Glutamatergic neuron (in vitro differentiated cells): ENCODE data around the gene GNAZ. TPM values are rescaled to one million over a fixed set of nuclear protein-coding genes. Genes with fewer than 3 reads are reported as not detected.

Source experiments
- DNase-seq: peaks from one replicate; pipeline ENCODE4 v3.0.0; 2022
- H3K27ac Mint-ChIP-seq: one replicate; pipeline ENCODE4 v1.8.0; 2020; ENCODE audit warnings: mild to moderate bottlenecking, mixed read lengths, inconsistent platforms; ENCODE audit not compliant: unreplicated experiment
- H3K27me3 Mint-ChIP-seq: one replicate; pipeline ENCODE4 v1.8.0; 2020; ENCODE audit warnings: mild to moderate bottlenecking, moderate library complexity, mixed read lengths, inconsistent platforms; ENCODE audit not compliant: unreplicated experiment
- H3K36me3 Mint-ChIP-seq: one replicate; pipeline ENCODE4 v1.8.0; 2020; ENCODE audit warnings: mild to moderate bottlenecking, mixed read lengths, inconsistent platforms; ENCODE audit not compliant: unreplicated experiment
- H3K4me1 Mint-ChIP-seq: one replicate; pipeline ENCODE4 v1.8.0; 2020; ENCODE audit warnings: mild to moderate bottlenecking, low read depth, mixed read lengths, inconsistent platforms; ENCODE audit not compliant: unreplicated experiment
- H3K4me3 Mint-ChIP-seq: one replicate; pipeline ENCODE4 v1.8.0; 2020; ENCODE audit warnings: mild to moderate bottlenecking, mixed read lengths, inconsistent platforms; ENCODE audit not compliant: unreplicated experiment
- H3K9me3 Mint-ChIP-seq: one replicate; pipeline ENCODE4 v1.8.0; 2020; ENCODE audit warnings: mild to moderate bottlenecking, moderate library complexity, mixed read lengths, inconsistent platforms; ENCODE audit not compliant: unreplicated experiment
- CTCF ChIP-seq: fragments of 200-600 bp; sonication (generic); IDR thresholded peaks from one replicate; pipeline ENCODE4 v1.5.0; 2021; ENCODE audit not compliant: partially characterized antibody, unreplicated experiment
- total RNA-seq: library from RNA; stranded (reverse); fragmentation: NEBNext Ultra II Directional; extraction: Animal tissue kit (Norgen Biotek cat#: 25700); gene quantifications from one replicate; pipeline ENCODE4 v1.2.1, GENCODE V29; 2021; ENCODE audit not compliant: unreplicated experiment

GNAZ gene
- total RNA-seq, 1 donor from 2014 or later: 82.5 TPM

GRCh38 chr22:23124611-23125511 lies 54.5 kb downstream of the GNAZ start:
- no peak overlapping the region for H3K4me3 Mint-ChIP-seq
- H3K27ac Mint-ChIP-seq: peak overlapping the region; percentile 38
- peaks cover 17% of the 10 kb centered on the region for H3K4me1 Mint-ChIP-seq
- peaks cover 10% of the 10 kb centered on the region for H3K9me3 Mint-ChIP-seq
- peaks cover 5% of the 10 kb centered on the region for H3K36me3 Mint-ChIP-seq
- no peak for TF ChIP-seq CTCF
- DNase-seq: no peak
- H3K27me3 Mint-ChIP-seq: peaks cover 14% of the 10 kb centered on the region

GRCh38 chr22:23125512-23126103 lies 55.3 kb downstream of the GNAZ start:
- H3K36me3 Mint-ChIP-seq: peaks cover 5% of the 10 kb centered on the region
- no peak overlapping the region for H3K27ac Mint-ChIP-seq
- TF ChIP-seq CTCF: no peak

GRCh38 chr22:23126165-23127054 lies 56.1 kb downstream of the GNAZ start:
- H3K9me3 Mint-ChIP-seq: peaks cover 9% of the 10 kb centered on the region
- H3K27me3 Mint-ChIP-seq: peaks cover 14% of the 10 kb centered on the region
- no peak overlapping the region for H3K27ac Mint-ChIP-seq
- H3K36me3 Mint-ChIP-seq: peaks cover 5% of the 10 kb centered on the region
- no peak overlapping the region for H3K4me3 Mint-ChIP-seq
- peaks cover 20% of the 10 kb centered on the region for H3K4me1 Mint-ChIP-seq
- TF ChIP-seq CTCF: peak; percentile 15
- DNase-seq: no peak

More at GRCh38 chr22:23125512-23126103, 55.3 kb downstream of the GNAZ start:
- no peak for DNase-seq
- Mint-ChIP-seq H3K4me1 (peaks cover 17% of the 10 kb centered on the region), H3K27me3 (peaks cover 14% of the 10 kb centered on the region), H3K4me3 (no peak overlapping the region), H3K9me3 (peaks cover 9% of the 10 kb centered on the region)

GRCh38 chr22:23127055-23127756 lies 56.9 kb downstream of the GNAZ start:
- Mint-ChIP-seq H3K36me3 (peaks cover 5% of the 10 kb centered on the region), H3K27me3 (peaks cover 14% of the 10 kb centered on the region), H3K4me3 (no peak overlapping the region), H3K9me3 (peaks cover 9% of the 10 kb centered on the region), H3K27ac (no peak overlapping the region), H3K4me1 (peaks cover 20% of the 10 kb centered on the region)
- no peak for TF ChIP-seq CTCF
- DNase-seq: no peak
